Activated CD8-positive, alpha-beta T cell treated with anti-CD3 and anti-CD28 coated beads for 36 hours (primary cell): Measurements from ENCODE around the gene PIK3R2. TPM values are rescaled to one million over a fixed set of nuclear protein-coding genes. Genes with fewer than 3 reads are reported as not detected.
A peak's percentile ranks its signal among the peaks of the same experiment; 100 is the strongest.

Experiments used
- ATAC-seq: fragments of 200-7000 bp; cut with Tn5 transposase; one replicate; pipeline ENCODE4 v1.10.0; 2021; ENCODE audit warnings: mild to moderate bottlenecking, moderate library complexity
- CTCF ChIA-PET: fragments of 350-600 bp; sonication (Branson Sonifier 250); formaldehyde crosslinking; loops from one replicate; lab custom pipeline; 2021; ENCODE audit warnings: antibody characterized with exemption; lab: Charles Lee
- POLR2A ChIA-PET: fragments of 350-600 bp; sonication (Branson Sonifier 250); formaldehyde crosslinking; loops from one replicate; lab custom pipeline; 2021; ENCODE audit warnings: antibody characterized with exemption; lab: Charles Lee
- DNase-seq: peaks from one replicate; pipeline ENCODE4 v3.0.0-alpha.2; 2020
- H3K27ac Mint-ChIP-seq: one replicate; pipeline ENCODE4 v1.8.0; 2021; ENCODE audit warnings: mild to moderate bottlenecking, mixed read lengths
- H3K27me3 Mint-ChIP-seq: one replicate; pipeline ENCODE4 v1.8.0; 2021; ENCODE audit warnings: mixed read lengths
- H3K36me3 Mint-ChIP-seq: one replicate; pipeline ENCODE4 v1.8.0; 2021; ENCODE audit warnings: low read depth, mixed read lengths
- H3K4me1 Mint-ChIP-seq: one replicate; pipeline ENCODE4 v1.8.0; 2021; ENCODE audit warnings: low read depth, mixed read lengths
- H3K4me3 Mint-ChIP-seq: one replicate; pipeline ENCODE4 v1.8.0; 2021; ENCODE audit warnings: mild to moderate bottlenecking, moderate library complexity, mixed read lengths
- H3K9me3 Mint-ChIP-seq: one replicate; pipeline ENCODE4 v1.8.0; 2021; ENCODE audit warnings: mixed read lengths
- CTCF ChIP-seq: fragments of 200-600 bp; IDR thresholded peaks from one replicate; pipeline ENCODE4 v1.8.0; 2022; ENCODE audit warnings: antibody characterized with exemption, mild to moderate bottlenecking
- intact Hi-C: fragments of 100-400 bp; cut with micrococcal nuclease; formaldehyde crosslinking; loops from one replicate; pipeline ENCODE4 v1.10.0; 2022
- total RNA-seq, 2 experiments: library from RNA; stranded (reverse); gene quantifications; one replicate each; pipeline ENCODE4 v1.2.3, GENCODE V29; 2021

The PIK3R2 gene
- total RNA-seq, 2 experiments from 2014 or later: 15.0 to 15.8 TPM

GRCh38 chr19:18179957-18180356 is 27.0 kb downstream of the PIK3R2 start:
- peaks cover 4% of the 10 kb centered on the region for H3K36me3 Mint-ChIP-seq
- H3K4me1 Mint-ChIP-seq: no peaks in the 10 kb centered on the region
- ATAC-seq: no peak
- no peaks in the 10 kb centered on the region for H3K9me3 Mint-ChIP-seq
- no peak overlapping the region for H3K27ac Mint-ChIP-seq
- intact Hi-C loops: no loop called here
- DNase-seq: no peak
- TF ChIP-seq CTCF: no peak
- H3K27me3 Mint-ChIP-seq: no peaks in the 10 kb centered on the region
- ChIA-PET POLR2A (no interaction called here), CTCF (interaction anchor here (2.6 kb wide), 1 partner anchor 209 kb away, joined by 6 read pairs; no protein-coding TSS in a partner anchor)
- H3K4me3 Mint-ChIP-seq: no peak overlapping the region

GRCh38 chr19:18183529-18183928 is 30.6 kb downstream of the PIK3R2 start:
- H3K27ac Mint-ChIP-seq: no peak overlapping the region

GRCh38 chr19:18185538-18185937 is 32.6 kb downstream of the PIK3R2 start:
- no peak overlapping the region for H3K27ac Mint-ChIP-seq
- ATAC-seq: no peak
- no peaks in the 10 kb centered on the region for H3K9me3 Mint-ChIP-seq
- CTCF ChIA-PET: interaction anchor here (1.3 to 1.6 kb wide), 3 partner anchors 24 to 66 kb away, joined by 3 to 7 read pairs (median 6); no protein-coding TSS in a partner anchor
- H3K4me1 Mint-ChIP-seq: no peaks in the 10 kb centered on the region
- H3K36me3 Mint-ChIP-seq: no peaks in the 10 kb centered on the region
- TF ChIP-seq CTCF: no peak
- DNase-seq: no peak
- POLR2A ChIA-PET: interaction anchor here (0.9 kb wide), 1 partner anchor 18 kb away, joined by 3 read pairs; the partner anchor contains the start of gene RAB3A
- intact Hi-C loops: no loop called here
- no peaks in the 10 kb centered on the region for H3K27me3 Mint-ChIP-seq
- H3K4me3 Mint-ChIP-seq: no peak overlapping the region

More at GRCh38 chr19:18183529-18183928, 30.6 kb downstream of the PIK3R2 start:
- no peak for ATAC-seq
- CTCF ChIA-PET: interaction anchor here (1.0 to 3.8 kb wide), 5 partner anchors 9 to 228 kb away, joined by 4 to 20 read pairs (median 5); partner anchors contain the start of gene MPV17L2
- POLR2A ChIA-PET: interaction anchor here (0.6 to 1.3 kb wide), 3 partner anchors 9 to 20 kb away, joined by 3 read pairs; partner anchors contain the start of genes MPV17L2 and RAB3A
- intact Hi-C loops: no loop called here
- H3K4me3 Mint-ChIP-seq: no peak overlapping the region
- H3K4me1 Mint-ChIP-seq: no peaks in the 10 kb centered on the region
- no peaks in the 10 kb centered on the region for H3K9me3 Mint-ChIP-seq
- TF ChIP-seq CTCF: no peak
- no peak for DNase-seq
- no peaks in the 10 kb centered on the region for H3K27me3 Mint-ChIP-seq
- no peaks in the 10 kb centered on the region for H3K36me3 Mint-ChIP-seq

GRCh38 chr19:18190278-18190677 is 37.3 kb downstream of the PIK3R2 start:
- ChIA-PET POLR2A (interaction anchor here (1.0 kb wide), 1 partner anchor 12 kb away, joined by 3 read pairs; no protein-coding TSS in a partner anchor), CTCF (interaction anchor here (3.0 to 5.3 kb wide), 2 partner anchors 63 to 198 kb away, joined by 12 to 52 read pairs; a partner anchor contains a TSS)
- Mint-ChIP-seq H3K4me1 (peaks cover 20% of the 10 kb centered on the region), H3K27me3 (no peaks in the 10 kb centered on the region), H3K9me3 (no peaks in the 10 kb centered on the region), H3K36me3 (no peaks in the 10 kb centered on the region), H3K27ac (no peak overlapping the region), H3K4me3 (no peak overlapping the region)
- intact Hi-C loops: no loop called here
- ATAC-seq (no peak), DNase-seq (no peak)
- TF ChIP-seq CTCF: no peak

GRCh38 chr19:18191640-18192062 is 38.7 kb downstream of the PIK3R2 start:
- H3K36me3 Mint-ChIP-seq: no peaks in the 10 kb centered on the region
- TF ChIP-seq CTCF: no peak
- no peaks in the 10 kb centered on the region for H3K9me3 Mint-ChIP-seq
- H3K27ac Mint-ChIP-seq: peak overlapping the region; percentile 88
- H3K4me1 Mint-ChIP-seq: peaks cover 20% of the 10 kb centered on the region
- intact Hi-C loops: no loop called here
- no peak for DNase-seq
- CTCF ChIA-PET: interaction anchor here (0.6 to 5.3 kb wide), 21 partner anchors 9 to 225 kb away, joined by 3 to 52 read pairs (median 4); a partner anchor contains a TSS
- POLR2A ChIA-PET: interaction anchor here (0.6 to 4.7 kb wide), 5 partner anchors 13 to 138 kb away, joined by 3 to 25 read pairs (median 4); partner anchors contain the start of gene RAB3A
- ATAC-seq: no peak
- peak overlapping the region; percentile 79 for H3K4me3 Mint-ChIP-seq
- H3K27me3 Mint-ChIP-seq: no peaks in the 10 kb centered on the region
